Cerebellar cortex (tissue), 1 donor: ENCODE measurements around the gene RFESD.
"Not testable (repeated sequence)": the region's sequence is repeated elsewhere in the genome, so short reads cannot be mapped to it uniquely, and the experiment has no call there.

Source experiments
- DNase-seq: peaks from one replicate; pipeline ENCODE4 v3.0.0-alpha.2; 2015; ENCODE audit warnings: low spot score

RFESD gene

GRCh38 chr5:95667061-95667618 is 20.6 kb downstream of the RFESD start:
- DNase-seq = no peak

- DNase-seq = no peak
These were observed 21.1 kb downstream of the RFESD start for GRCh38 chr5:95667678-95668077.

GRCh38 chr5:95668216-95668615 is 21.6 kb downstream of the RFESD start:
- no peak for DNase-seq

GRCh38 chr5:95668728-95669127 is 22.2 kb downstream of the RFESD start:
- DNase-seq = no peak

GRCh38 chr5:95669540-95669939 is 23.0 kb downstream of the RFESD start:
- peak; percentile 97 for DNase-seq

GRCh38 chr5:95669985-95670384 is 23.4 kb downstream of the RFESD start:
- DNase-seq = no peak

- DNase-seq = no peak
These were observed 24.0 kb downstream of the RFESD start for GRCh38 chr5:95670568-95670967.

GRCh38 chr5:95671826-95672225 is 25.2 kb downstream of the RFESD start:
- no peak for DNase-seq

GRCh38 chr5:95672641-95673040 is 26.1 kb downstream of the RFESD start:
- DNase-seq = no peak

GRCh38 chr5:95673081-95673480 is 26.5 kb downstream of the RFESD start:
- DNase-seq = no peak

- DNase-seq = no peak
These were observed 36.3 kb downstream of the RFESD start, which contains the start of gene SPATA9 for GRCh38 chr5:95682891-95683290. TSS of gene SPATA9 (minus strand) at chr5:95682991. CDS start at chr5:95682854, 137 bp downstream.

- no peak for DNase-seq
These were observed 37.8 kb downstream of the RFESD start for GRCh38 chr5:95684361-95684760.

- no peak for DNase-seq
These were observed 40.1 kb downstream of the RFESD start for GRCh38 chr5:95686651-95687050.

GRCh38 chr5:95689680-95690079 is 43.1 kb downstream of the RFESD start:
- DNase-seq = no peak

GRCh38 chr5:95690333-95690732 is 43.8 kb downstream of the RFESD start:
- no peak for DNase-seq

- no peak for DNase-seq
These were observed 51.5 kb downstream of the RFESD start for GRCh38 chr5:95697781-95698681.

GRCh38 chr5:95699337-95699736 is 52.8 kb downstream of the RFESD start:
- DNase-seq = no peak

- DNase-seq = no peak
These were observed 54.5 kb downstream of the RFESD start for GRCh38 chr5:95701074-95701473.

GRCh38 chr5:95704150-95704549 is 57.6 kb downstream of the RFESD start:
- no peak for DNase-seq

- DNase-seq = not testable (repeated sequence)
These were observed 59.6 kb downstream of the RFESD start for GRCh38 chr5:95706196-95706595.

- DNase-seq = no peak
These were observed 60.5 kb downstream of the RFESD start for GRCh38 chr5:95707055-95707454.
